NCI-H1417 treated with DMSO at 0.1 percent for 48 hours (cell line): ENCODE measurements around the gene CYP27C1.
"Not testable (repeated sequence)": the region's sequence is repeated elsewhere in the genome, so short reads cannot be mapped to it uniquely, and the experiment has no call there.

Source experiments
- DNase-seq: peaks from one replicate; lab custom pipeline; 2025; lab: John Stamatoyannopoulos, UW

Gene CYP27C1

GRCh38 chr2:127220768-127221527 lies 849 bp upstream of the CYP27C1 start:
- no peak for DNase-seq

GRCh38 chr2:127219171-127220070 lies 678 bp downstream of the CYP27C1 start:
- DNase-seq: no peak

GRCh38 chr2:127218812-127219170 lies 1.3 kb downstream of the CYP27C1 start:
- DNase-seq: no peak

GRCh38 chr2:127217470-127218325 lies 2.4 kb downstream of the CYP27C1 start:
- DNase-seq: no peak

- no peak for DNase-seq
Measured at GRCh38 chr2:127216593-127216992, 3.5 kb downstream of the CYP27C1 start.

- no peak for DNase-seq
Measured at GRCh38 chr2:127216095-127216494, 4.0 kb downstream of the CYP27C1 start.

- DNase-seq: not testable (repeated sequence)
Measured at GRCh38 chr2:127214201-127214600, 5.9 kb downstream of the CYP27C1 start.

- no peak for DNase-seq
Measured at GRCh38 chr2:127208313-127208712, 11.8 kb downstream of the CYP27C1 start.

- DNase-seq: no peak
Measured at GRCh38 chr2:127205218-127206125, 14.6 kb downstream of the CYP27C1 start.

GRCh38 chr2:127201452-127201851 lies 18.6 kb downstream of the CYP27C1 start:
- DNase-seq: no peak

- DNase-seq: no peak
Measured at GRCh38 chr2:127200962-127201361, 19.1 kb downstream of the CYP27C1 start.

GRCh38 chr2:127199223-127199622 lies 20.9 kb downstream of the CYP27C1 start:
- no peak for DNase-seq

GRCh38 chr2:127197475-127198385 lies 22.4 kb downstream of the CYP27C1 start:
- no peak for DNase-seq

- DNase-seq: no peak
Measured at GRCh38 chr2:127196998-127197397, 23.1 kb downstream of the CYP27C1 start.

GRCh38 chr2:127196549-127196948 lies 23.6 kb downstream of the CYP27C1 start:
- DNase-seq: no peak

- no peak for DNase-seq
Measured at GRCh38 chr2:127195140-127196074, 24.7 kb downstream of the CYP27C1 start.

GRCh38 chr2:127194447-127194846 lies 25.7 kb downstream of the CYP27C1 start:
- no peak for DNase-seq

GRCh38 chr2:127193967-127194280 lies 26.2 kb downstream of the CYP27C1 start:
- DNase-seq: no peak
